Prostate gland (tissue), 2 donors: ENCODE data around the gene PCDHGB6.

Experiments
- POLR2A ChIP-seq: fragments of 450-650 bp; IDR thresholded peaks from one replicate; pipeline ENCODE4 v1.6.1; 2016; ENCODE audit warnings: antibody characterized with exemption, mild to moderate bottlenecking
- POLR2AphosphoS5 ChIP-seq: sonication (generic); formaldehyde crosslinking; IDR thresholded peaks from one replicate; pipeline ENCODE4 v1.6.1; 2017; ENCODE audit warnings: antibody characterized with exemption
- TF ChIP-seq, protein P1 (sequence below), 4 experiments: fragments of 200-600 bp in 2 of 4; fragments of 450-650 bp in 2 of 4; sonication (generic) in 2 of 4; IDR thresholded peaks; 1 replicate in 3 of 4; 2 replicates in 1 of 4; pipeline ENCODE4 v1.5.1; 2016 to 2019; ENCODE audit warnings: antibody characterized with exemption in 4 of 4, mild to moderate bottlenecking in 2 of 4, moderate library complexity in 2 of 4

DNA sequence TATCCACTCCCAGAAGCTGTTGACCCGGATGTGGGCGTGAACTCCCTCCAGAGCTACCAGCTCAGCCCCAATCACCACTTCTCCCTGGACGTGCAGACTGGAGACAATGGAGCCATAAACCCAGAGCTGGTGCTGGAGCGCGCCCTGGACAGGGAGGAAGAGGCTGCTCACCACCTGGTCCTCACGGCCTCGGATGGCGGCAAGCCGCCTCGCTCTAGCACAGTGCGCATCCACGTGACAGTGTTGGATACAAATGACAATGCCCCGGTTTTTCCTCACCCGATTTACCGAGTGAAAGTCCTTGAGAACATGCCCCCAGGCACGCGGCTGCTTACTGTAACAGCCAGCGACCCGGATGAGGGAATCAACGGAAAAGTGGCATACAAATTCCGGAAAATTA, 14.6 kb upstream of the PCDHGB6 start:
- TF ChIP-seq, protein P1, sequence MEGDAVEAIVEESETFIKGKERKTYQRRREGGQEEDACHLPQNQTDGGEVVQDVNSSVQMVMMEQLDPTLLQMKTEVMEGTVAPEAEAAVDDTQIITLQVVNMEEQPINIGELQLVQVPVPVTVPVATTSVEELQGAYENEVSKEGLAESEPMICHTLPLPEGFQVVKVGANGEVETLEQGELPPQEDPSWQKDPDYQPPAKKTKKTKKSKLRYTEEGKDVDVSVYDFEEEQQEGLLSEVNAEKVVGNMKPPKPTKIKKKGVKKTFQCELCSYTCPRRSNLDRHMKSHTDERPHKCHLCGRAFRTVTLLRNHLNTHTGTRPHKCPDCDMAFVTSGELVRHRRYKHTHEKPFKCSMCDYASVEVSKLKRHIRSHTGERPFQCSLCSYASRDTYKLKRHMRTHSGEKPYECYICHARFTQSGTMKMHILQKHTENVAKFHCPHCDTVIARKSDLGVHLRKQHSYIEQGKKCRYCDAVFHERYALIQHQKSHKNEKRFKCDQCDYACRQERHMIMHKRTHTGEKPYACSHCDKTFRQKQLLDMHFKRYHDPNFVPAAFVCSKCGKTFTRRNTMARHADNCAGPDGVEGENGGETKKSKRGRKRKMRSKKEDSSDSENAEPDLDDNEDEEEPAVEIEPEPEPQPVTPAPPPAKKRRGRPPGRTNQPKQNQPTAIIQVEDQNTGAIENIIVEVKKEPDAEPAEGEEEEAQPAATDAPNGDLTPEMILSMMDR (IDR thresholded peaks at IDR 0.05): no peak
- no peak for TF ChIP-seq POLR2A
- no peak for TF ChIP-seq POLR2AphosphoS5
